Measurements from ENCODE around the gene NCOA4.

GRCh38 chr10:46018453-46019176 is 11.8 kb downstream of the NCOA4 start:
- TF ChIP-seq, protein P1, sequence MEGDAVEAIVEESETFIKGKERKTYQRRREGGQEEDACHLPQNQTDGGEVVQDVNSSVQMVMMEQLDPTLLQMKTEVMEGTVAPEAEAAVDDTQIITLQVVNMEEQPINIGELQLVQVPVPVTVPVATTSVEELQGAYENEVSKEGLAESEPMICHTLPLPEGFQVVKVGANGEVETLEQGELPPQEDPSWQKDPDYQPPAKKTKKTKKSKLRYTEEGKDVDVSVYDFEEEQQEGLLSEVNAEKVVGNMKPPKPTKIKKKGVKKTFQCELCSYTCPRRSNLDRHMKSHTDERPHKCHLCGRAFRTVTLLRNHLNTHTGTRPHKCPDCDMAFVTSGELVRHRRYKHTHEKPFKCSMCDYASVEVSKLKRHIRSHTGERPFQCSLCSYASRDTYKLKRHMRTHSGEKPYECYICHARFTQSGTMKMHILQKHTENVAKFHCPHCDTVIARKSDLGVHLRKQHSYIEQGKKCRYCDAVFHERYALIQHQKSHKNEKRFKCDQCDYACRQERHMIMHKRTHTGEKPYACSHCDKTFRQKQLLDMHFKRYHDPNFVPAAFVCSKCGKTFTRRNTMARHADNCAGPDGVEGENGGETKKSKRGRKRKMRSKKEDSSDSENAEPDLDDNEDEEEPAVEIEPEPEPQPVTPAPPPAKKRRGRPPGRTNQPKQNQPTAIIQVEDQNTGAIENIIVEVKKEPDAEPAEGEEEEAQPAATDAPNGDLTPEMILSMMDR (IDR thresholded peaks at IDR 0.05): no peak
- TF ChIP-seq POLR2A (IDR thresholded peaks at IDR 0.05): no peak

Data from tibial nerve (tissue), 3 donors.